ENCODE results near the gene SAMD8.

DNA sequence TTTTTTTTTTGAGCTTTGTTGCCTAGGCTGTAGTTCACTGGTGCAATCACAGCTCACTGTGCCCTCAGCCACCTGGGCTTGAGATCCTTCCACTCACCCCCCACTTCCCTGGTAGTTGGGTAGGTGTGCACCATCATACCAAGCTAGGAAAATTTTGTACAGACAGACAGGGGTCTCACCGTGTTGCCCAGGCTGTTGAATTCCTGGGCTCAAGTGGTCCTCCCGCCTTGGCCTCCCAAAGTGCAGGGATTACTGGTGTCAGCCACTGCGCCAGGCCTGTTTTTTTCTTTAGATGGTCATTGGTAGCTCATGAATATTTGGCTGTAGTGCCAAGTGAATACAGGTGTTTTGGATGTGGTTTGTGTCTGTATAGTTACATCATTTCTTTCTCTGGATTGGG is 116.8 kb downstream of the SAMD8 start:
- TF ChIP-seq, protein P1, sequence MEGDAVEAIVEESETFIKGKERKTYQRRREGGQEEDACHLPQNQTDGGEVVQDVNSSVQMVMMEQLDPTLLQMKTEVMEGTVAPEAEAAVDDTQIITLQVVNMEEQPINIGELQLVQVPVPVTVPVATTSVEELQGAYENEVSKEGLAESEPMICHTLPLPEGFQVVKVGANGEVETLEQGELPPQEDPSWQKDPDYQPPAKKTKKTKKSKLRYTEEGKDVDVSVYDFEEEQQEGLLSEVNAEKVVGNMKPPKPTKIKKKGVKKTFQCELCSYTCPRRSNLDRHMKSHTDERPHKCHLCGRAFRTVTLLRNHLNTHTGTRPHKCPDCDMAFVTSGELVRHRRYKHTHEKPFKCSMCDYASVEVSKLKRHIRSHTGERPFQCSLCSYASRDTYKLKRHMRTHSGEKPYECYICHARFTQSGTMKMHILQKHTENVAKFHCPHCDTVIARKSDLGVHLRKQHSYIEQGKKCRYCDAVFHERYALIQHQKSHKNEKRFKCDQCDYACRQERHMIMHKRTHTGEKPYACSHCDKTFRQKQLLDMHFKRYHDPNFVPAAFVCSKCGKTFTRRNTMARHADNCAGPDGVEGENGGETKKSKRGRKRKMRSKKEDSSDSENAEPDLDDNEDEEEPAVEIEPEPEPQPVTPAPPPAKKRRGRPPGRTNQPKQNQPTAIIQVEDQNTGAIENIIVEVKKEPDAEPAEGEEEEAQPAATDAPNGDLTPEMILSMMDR (IDR thresholded peaks at IDR 0.05): no peak
- TF ChIP-seq POLR2A (IDR thresholded peaks at IDR 0.05): no peak

All from sigmoid colon (tissue), 3 donors.